Stimulated activated CD8-positive, alpha-beta memory T cell treated with anti-CD3 and anti-CD28 coated beads, Interleukin-2, amount 100 ng/mL, for 1 hour (primary cell): ENCODE measurements around the gene TIMP2.
"Not testable (repeated sequence)": the region's sequence is repeated elsewhere in the genome, so short reads cannot be mapped to it uniquely, and the experiment has no call there.

Experiments used
- DNase-seq, 2 donors: peaks; one replicate each; pipeline ENCODE4 v3.0.0-alpha.2; 2020; ENCODE audit warnings: low read depth in 2 of 2

Gene TIMP2

DNA sequence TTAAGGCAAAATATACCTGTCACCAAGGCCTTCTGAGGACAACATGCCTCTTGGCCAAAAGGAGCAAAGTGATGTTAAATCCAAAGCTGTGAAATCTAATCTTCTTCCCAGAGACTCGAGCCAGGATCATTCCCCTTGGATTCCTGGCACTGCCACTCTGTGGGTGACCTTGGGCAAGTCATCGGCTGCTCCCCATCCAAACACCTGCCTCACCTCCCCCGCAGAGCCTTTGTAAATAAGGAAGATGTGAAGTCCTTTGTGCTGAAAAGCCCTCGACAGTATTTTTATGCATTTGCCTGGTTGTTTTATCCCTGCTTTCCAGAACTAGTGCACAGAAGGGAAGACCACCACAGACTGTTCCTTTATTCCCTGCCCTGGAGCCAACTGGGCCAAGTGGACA is 16.8 kb downstream of the TIMP2 start:
- DNase-seq, result no peak

- no peak for DNase-seq
These were observed 19.6 kb downstream of the TIMP2 start for GRCh38 chr17:78905541-78905940.

DNA sequence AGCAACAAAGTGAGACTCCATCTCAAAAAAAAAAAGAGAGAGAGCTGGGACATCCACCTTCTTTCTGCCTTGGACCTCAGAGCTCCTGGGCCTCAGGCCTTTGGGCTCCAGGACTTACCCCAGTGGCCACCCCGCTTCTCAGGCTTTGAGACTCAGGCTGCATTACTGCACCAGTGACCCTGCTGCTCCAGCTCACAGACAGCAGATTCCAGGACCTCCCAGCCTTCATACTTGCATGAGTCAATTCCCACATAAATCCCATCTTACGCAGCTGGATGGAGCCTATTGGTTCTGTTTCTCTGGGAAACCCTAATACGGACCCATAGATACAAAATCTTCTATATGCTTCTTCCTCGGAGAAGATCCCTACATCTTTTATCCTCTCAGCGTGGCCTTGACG is 20.1 kb downstream of the TIMP2 start:
- no peak for DNase-seq

DNA sequence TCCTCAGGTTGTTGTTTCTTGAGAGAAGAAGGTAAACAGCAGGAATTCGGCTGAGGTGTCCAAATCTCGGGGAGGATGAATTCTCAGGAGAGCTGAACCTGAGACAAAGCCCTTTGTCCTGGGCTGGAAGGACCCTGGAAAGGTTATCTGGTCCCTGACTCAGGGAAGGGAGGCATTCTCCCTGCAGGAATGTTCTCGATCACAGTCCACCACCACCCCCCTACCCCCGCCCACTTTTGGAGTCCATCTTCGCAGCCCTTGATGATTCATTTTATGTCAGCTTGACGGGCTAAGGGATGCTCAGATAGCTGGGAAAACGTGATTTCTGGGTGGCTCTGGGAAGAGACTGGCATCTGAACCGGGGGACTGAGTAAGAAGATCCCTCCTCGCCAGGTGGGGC is 20.8 kb downstream of the TIMP2 start:
- no peak for DNase-seq

DNA sequence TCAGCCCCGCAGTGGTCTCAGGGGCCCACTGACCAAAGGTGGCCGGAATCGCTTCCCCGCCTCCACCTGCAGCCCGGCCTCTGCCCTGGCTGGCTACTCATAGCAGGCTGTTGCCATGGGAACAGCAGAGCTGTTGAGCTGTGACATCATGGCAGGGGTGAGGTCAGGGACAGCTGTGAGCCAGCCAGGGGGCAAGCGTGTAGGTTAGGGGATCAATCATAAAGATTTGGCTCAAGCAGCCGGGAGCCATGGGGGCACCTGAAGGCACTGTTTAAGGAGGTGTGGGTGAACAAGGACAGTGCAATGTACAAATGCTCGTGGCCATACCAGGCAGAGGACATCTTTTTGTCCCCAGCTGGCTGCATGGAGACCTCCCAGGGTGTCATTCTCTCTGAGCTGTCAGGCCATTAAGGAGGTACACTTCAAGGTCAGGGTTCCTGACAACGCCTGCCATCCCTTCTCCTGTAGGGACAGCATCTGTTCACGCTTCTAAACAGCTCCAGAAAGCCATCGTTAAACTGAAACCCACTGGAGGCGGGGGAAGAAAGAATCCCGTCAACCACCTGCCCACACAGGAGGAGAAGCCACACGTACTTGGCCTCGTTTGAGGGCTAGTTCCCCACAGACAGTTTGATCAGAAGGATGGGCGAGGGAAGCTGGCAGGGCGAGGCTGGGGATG is 21.9 kb downstream of the TIMP2 start, which contains the start of gene CEP295NL:
TSS of gene CEP295NL (minus strand) at position 101 of the 679 bp plus-strand sequence. CDS start 1,373 bp downstream, outside the sequence.
- no peak for DNase-seq

DNA sequence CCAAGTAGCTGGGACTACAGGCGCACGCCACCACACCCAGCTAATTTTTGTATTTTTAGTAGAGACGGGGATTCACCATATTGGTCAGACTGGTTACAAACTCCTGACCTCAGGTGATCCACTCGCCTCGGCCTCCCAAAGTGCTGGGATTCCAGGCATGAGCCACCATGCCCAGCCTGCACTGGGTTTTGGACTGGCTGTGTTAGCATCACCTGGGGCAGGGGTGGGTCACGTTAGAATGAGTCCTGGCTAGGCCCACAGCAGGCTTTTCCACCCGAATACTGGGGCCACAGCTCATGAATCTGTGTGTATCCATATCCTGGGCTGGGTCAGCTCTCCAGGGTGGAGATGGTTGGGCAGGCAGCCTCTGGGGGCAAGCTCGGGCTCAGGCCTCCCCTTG is 23.0 kb downstream of the TIMP2 start:
- DNase-seq, result not testable (repeated sequence)

GRCh38 chr17:78901806-78902205 is 23.4 kb downstream of the TIMP2 start:
- DNase-seq, result no peak

DNA sequence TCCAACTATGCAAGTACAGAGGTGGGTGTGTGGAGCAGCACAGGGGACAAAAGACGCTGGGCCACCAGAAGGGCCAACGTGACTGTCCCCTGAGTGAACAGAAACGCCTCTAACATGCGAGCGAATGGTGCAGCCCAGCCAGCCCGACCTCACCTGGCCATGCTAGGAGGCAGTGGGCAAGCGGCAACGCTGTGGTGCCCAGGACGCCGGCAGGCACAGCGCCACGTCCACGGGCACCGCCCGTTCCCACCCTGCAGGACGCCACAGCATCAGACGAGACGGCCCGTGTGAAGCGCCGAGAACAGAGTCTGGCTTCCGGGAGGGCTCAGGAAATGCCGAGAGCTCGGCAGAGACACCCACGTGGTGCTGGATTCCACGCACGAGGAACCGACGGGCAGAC is 24.4 kb downstream of the TIMP2 start:
- no peak for DNase-seq

GRCh38 chr17:78899361-78900260 is 25.6 kb downstream of the TIMP2 start:
- DNase-seq, result no peak

DNA sequence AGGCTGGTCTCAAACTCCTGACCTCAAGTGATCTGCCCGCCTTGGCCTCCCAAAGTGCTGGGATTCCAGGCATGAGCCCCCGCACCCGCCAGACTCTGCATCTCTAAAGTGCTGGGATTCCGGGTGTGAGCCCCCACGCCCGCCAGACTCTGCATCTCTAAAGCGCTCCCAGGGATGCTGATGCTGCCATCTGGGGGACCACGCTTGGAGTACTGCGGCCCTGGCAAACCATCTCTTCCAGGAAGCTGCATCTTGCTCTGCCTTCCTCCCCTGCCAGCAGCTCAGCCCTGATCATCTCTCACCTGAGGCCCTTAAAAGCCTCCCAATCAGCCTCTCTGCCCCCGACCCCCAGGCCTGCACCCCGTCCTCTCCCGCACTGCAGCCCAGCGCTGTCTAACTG is 26.2 kb downstream of the TIMP2 start:
- no peak for DNase-seq

DNA sequence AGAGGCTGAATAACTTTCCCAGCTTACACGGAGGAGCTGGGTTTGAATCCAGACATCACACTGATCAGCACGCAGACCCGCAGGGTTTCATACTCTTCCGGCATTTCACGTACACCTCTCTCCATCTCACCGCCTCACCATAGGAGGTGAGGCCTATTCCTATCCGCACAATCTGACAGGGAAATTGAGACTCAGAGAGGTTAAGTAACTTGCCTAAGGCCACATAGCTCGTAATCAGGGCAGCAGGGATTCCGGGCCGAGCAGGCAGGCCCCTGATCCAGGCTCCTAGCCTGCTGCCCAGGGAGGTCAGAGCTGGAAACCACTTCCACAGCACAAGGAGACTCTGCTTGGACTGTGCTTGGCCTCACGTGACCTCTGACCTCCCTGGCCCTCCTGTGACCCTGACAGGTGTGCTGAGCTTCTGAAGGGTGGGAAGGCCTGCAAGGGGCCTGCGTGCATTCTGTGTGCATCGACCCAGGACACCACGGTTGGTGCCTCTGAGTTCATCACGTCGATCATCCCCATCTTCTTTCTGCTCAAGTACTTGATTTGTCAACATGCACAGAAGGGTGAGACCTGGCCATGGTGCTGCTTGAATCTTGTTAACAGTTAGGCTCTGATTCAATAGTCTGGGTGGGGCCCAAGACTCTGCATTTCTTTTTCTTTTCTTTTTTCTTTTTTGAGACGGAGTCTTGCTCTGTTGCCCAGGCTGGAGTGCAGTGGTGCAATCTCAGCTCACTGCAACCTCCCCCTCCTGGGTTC is 26.9 kb downstream of the TIMP2 start:
- DNase-seq, result no peak

DNA sequence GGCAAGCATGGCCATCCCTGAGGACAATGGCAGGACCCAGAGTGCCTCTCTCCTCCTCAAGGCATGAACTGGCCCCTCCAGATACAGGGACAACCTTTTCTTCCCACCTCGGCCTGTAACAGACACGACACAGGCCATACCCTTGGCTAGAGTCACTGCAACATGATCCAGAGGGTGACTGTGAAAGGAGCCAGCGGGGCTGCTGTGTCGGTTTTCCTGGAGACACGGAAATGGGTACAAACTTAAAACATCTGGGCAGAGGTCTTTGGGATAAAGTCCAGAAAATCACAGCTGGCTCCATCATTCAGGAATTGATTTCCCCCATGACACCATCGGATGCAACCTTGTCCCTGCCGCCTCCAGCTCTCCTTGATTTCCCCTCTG is 27.5 kb downstream of the TIMP2 start:
- DNase-seq, result no peak

- DNase-seq, result no peak
These were observed 28.1 kb downstream of the TIMP2 start for GRCh38 chr17:78896834-78897663.

- DNase-seq, result no peak
These were observed 28.9 kb downstream of the TIMP2 start for GRCh38 chr17:78896091-78896833.

DNA sequence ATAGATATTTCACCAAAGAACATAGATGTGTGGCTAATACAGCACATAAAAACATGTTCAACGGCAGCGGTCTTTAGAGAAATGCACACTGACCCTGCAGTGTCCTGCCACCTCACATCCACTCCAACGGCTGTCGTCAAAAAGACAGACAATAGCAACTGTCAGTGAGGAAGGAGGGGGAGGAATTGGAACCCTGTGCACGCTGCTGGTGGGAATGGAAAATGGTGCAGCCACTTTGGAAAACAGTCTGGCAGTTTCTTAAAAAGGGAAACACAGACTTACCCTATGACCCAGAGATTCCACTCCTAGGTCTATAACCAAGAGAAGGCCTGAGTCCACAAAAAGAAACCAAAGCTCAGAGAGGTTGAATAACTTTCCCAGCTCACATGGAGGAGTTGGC is 29.9 kb downstream of the TIMP2 start:
- DNase-seq, result no peak

GRCh38 chr17:78893684-78894083 is 31.5 kb downstream of the TIMP2 start:
- no peak for DNase-seq

- no peak for DNase-seq
These were observed 32.2 kb downstream of the TIMP2 start for GRCh38 chr17:78892936-78893379.

GRCh38 chr17:78892520-78892919 is 32.7 kb downstream of the TIMP2 start:
- DNase-seq, result no peak

DNA sequence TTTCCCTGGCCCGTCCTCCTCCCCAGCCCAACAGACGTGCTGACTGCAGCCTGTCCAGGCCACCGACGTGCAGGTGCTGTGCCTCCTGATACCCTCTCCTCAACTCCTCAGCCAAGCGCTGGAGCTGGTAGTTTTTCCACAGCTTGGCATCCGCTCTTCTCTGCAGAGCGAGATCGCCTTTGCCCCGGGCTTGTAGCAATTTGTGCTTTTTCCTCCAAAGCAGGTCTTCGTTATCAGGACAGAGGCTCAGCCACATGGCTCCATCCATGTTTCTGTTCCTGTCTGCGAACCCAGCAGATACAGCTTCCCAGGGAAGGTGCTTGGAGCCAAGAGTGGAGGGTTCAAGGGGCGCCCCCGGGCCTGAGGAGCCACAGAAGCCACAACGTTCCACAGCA is 33.1 kb downstream of the TIMP2 start:
- no peak for DNase-seq

DNA sequence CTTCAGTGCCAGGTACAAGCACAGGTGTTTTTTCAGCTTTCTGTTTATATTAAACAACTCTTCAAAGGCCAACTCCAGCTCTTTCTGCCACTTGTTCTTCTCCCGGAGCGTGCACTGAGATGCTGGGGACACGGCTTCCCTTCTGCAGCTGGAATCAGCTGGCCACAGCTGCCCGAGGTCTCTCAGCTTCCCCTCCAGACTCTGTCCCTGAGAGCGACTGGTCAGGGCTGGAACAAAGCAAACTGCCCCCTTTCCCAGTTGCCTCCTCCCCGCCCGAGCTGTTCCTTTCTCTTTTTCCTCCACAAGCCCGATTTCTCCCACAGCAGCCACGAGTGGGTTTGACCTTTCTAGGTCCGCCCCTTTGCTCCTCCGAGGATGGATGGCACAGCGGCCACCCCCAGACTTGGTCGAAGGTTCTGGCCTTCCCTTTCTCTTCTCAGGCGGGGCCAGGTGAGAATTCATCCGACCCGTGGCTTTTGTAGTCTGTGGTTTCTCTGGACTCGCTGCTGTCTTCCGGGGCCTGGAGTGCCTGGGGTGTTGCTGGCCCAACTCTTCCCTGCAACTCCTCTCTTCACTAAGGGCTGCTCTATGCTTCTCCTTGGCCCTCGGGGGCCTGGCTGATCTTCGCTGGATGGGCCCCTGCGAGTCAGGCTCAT is 33.7 kb downstream of the TIMP2 start:
- no peak for DNase-seq
